ENCODE data around the gene LCN12. TPM values are rescaled to one million over a fixed set of nuclear protein-coding genes. Genes with fewer than 3 reads are reported as not detected.

The LCN12 gene, protein sequence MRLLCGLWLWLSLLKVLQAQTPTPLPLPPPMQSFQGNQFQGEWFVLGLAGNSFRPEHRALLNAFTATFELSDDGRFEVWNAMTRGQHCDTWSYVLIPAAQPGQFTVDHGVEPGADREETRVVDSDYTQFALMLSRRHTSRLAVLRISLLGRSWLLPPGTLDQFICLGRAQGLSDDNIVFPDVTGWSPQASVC
- 0.46 TPM for polyA plus RNA-seq (2012; ENCODE audit: low read depth, missing spikeins)

DNA sequence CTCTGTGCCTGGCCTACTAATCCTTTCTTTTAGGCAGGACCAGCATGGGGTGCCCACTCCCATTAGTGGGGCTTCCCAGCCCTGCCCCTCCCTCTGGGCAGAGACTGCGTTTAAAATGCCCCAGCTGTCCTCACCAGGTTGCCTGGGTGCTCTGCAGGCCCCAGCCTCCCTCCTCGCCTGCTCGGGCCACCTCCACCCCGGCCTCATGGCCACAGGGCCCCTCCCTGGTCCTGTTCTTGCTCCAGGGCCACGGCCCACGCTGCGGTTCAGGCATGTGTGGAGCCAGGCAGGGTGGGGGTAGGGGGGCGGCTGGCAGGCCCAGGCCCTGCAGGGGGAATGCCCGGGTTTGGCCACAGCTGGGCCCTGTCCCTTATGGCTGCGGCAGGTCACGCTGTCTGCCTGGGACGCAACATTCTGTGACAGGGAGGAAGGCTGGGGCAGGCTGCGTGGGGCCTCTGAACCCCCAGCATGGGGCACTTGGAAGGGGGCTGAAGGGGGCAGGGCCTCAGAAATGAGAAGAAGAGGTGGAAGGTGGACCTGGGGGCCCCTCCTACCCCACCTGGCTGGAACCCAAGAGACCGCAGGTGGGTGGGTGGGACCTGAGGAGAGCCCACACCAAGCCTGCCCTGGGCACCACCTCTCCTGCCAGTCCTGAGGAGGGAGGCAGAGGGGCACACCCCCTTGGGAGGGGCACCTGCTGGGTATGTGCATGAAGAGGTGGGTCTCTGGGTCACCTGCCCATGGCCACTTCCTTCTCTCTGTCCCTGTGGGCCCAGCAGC lies at the start of gene LCN12:
LCN12 (plus strand) TSS at position 733 of the 780 bp plus-strand sequence. CDS start 55 bp downstream, outside the sequence.
- no peak for FAIRE-seq
- TF ChIP-seq POLR2A (IDR thresholded peaks at IDR 0.05; ENCODE audit: low read depth, low read length) (no peak), PAX5 (IDR thresholded peaks at IDR 0.05; ENCODE audit: insufficient read depth, low read length, severe bottlenecking) (no peak), POU2F2 (IDR thresholded peaks at IDR 0.05; ENCODE audit: low read depth, low read length) (no peak), TAF1 (IDR thresholded peaks at IDR 0.05; ENCODE audit: low read depth, low read length) (no peak), SPI1 (IDR thresholded peaks at IDR 0.05; ENCODE audit: low read depth, low read length) (no peak), POLR2AphosphoS5 (IDR thresholded peaks at IDR 0.05; ENCODE audit: low read depth, low read length) (no peak)
- DNase-seq (ENCODE audit: insufficient read length, low spot score), result no peak

DNA sequence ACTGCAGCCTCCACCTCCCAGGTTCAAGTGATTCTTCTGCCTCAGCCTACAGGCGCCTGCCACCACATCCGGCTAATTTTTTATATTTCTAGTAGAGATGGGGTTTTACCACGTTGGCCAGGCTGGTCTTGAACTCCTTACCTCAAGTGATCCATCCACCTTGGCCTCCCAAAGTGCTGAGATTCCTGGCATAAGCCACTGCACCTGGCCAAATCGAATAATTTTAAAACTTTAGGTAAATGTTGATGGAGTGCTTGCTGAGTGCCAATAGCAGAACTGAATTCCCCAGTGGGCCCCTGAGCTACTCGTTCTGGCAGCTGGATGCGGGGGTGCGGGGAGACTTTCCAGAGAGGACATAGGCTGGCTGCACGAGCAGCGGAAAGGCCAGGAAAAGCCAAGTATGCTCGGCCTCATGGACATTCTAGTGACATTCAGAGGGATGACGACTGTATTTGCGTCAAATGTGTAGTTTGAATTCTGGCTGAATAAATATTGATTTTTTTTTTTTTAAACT lies 49.0 kb upstream of the LCN12 start:
- FAIRE-seq (no peak), DNase-seq (ENCODE audit: insufficient read length, low spot score) (no peak)
- TF ChIP-seq POLR2A (IDR thresholded peaks at IDR 0.05; ENCODE audit: low read depth, low read length) (no peak), SPI1 (IDR thresholded peaks at IDR 0.05; ENCODE audit: low read depth, low read length) (no peak)

DNA sequence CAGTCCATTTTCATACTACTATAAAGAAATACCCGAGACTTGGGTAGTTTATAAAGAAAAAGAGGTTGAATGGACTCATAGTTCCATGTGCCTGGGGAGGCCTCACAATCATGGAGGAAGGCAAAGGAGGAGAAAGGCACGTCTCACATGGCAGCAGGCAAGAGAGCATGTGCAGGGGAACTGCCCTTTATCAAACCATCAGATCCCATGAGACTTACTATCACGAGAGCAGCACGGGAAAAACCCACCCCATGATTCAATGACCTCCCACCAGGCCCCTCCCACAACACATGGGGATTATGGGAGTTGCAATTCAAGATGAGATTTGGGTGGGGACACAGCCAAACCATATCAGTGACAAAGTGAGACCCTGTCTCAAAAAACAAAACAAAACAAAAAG lies 45.8 kb upstream of the LCN12 start:
- TF ChIP-seq POU2F2 (IDR thresholded peaks at IDR 0.05; ENCODE audit: low read depth, low read length) (no peak), PAX5 (IDR thresholded peaks at IDR 0.05; ENCODE audit: insufficient read depth, low read length, severe bottlenecking) (no peak), POLR2AphosphoS5 (IDR thresholded peaks at IDR 0.05; ENCODE audit: low read depth, low read length) (no peak), POLR2A (IDR thresholded peaks at IDR 0.05; ENCODE audit: low read depth, low read length) (no peak), TAF1 (IDR thresholded peaks at IDR 0.05; ENCODE audit: low read depth, low read length) (no peak), SPI1 (IDR thresholded peaks at IDR 0.05; ENCODE audit: low read depth, low read length) (no peak)
- FAIRE-seq (no peak), DNase-seq (ENCODE audit: insufficient read length, low spot score) (no peak)

DNA sequence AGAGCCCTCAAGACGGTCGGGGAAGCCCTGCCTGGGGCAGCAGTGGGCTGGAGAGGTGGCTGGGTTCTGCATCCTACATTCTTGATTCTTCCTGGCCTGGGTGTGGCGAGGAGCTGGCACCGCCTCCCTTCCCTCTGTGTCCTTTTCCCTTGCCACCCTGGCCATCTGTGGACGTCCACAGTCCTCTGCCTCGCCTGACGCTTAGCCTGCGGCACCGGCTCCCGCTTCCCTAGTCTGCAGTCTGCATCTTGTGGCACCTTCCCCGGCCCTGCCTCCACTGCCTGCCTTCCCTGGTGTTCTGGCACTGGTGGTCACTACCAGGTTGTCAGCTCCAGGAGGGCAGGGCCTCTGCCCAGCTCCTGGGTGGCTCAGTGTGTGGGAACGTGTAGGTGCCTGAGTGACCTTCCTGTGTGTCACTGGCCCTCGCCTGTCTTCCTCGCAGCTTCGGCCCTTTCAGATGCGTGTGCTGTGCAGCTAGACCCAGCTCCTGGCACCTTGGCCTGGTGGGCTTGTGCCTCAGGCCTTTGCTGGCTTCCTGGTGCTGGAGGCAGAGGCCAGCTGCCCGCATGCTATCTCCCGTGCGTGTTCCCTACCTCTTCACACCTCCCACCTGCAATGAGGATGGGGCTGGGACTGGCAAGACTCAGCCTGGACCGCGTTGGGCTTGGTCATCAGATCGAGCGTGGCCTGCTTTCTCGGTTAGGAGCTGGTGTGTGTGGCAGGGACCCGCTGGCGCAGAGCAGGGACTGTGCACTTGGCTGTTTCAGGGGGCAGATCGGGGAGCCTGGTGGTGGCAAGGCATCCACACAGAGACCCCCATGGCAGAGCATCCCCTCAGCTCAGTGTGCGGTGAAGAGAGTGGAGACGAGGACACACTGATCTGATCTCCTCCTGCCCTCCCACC lies 44.8 kb upstream of the LCN12 start:
- DNase-seq (ENCODE audit: insufficient read length, low spot score), result no peak
- FAIRE-seq, result no peak
- no peak for TF ChIP-seq TAF1 (IDR thresholded peaks at IDR 0.05; ENCODE audit: low read depth, low read length)
- no peak for TF ChIP-seq SPI1 (IDR thresholded peaks at IDR 0.05; ENCODE audit: low read depth, low read length)
- no peak for TF ChIP-seq POU2F2 (IDR thresholded peaks at IDR 0.05; ENCODE audit: low read depth, low read length)
- no peak for TF ChIP-seq POLR2A (IDR thresholded peaks at IDR 0.05; ENCODE audit: low read depth, low read length)
- TF ChIP-seq PAX5 (IDR thresholded peaks at IDR 0.05; ENCODE audit: insufficient read depth, low read length, severe bottlenecking), result no peak
- TF ChIP-seq POLR2AphosphoS5 (IDR thresholded peaks at IDR 0.05; ENCODE audit: low read depth, low read length), result no peak

DNA sequence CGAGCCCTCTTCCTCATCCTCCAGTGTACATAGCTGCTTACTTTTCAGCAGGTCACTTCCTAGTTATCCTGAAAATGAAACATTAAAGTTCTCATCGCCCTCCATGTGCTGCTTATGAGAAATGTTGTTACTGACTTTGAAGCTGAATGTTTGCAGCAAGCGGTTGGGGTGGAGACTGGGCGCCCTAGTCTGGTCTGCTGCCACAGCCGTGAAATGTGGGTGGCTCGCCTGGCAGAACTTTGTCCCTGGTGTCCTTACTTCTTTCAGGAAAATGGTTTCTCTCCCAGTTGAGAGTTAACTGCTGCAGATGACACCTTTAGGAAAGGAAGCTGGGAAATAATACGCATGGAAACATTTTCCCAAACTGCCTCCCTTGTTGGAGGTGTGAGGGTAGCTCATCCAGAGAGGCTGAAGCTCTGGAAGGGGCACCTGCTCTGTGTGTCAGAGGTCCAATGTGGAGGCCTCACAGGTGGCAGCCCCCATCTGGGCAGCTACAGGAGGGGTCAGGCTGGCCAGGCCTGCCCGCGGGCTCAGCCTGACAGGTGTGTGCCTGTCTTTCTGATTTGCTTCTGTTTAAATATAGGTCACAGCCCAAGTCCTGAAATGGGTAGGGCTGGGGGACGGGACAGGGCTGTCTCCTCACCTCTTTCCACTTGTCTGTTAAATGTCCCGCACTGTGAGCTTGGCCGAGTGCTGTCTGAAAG lies 41.7 kb upstream of the LCN12 start:
- FAIRE-seq, result no peak
- TF ChIP-seq POLR2AphosphoS5 (IDR thresholded peaks at IDR 0.05; ENCODE audit: low read depth, low read length), result no peak
- no peak for TF ChIP-seq POU2F2 (IDR thresholded peaks at IDR 0.05; ENCODE audit: low read depth, low read length)
- TF ChIP-seq TAF1 (IDR thresholded peaks at IDR 0.05; ENCODE audit: low read depth, low read length), result no peak
- no peak for TF ChIP-seq POLR2A (IDR thresholded peaks at IDR 0.05; ENCODE audit: low read depth, low read length)
- TF ChIP-seq SPI1 (IDR thresholded peaks at IDR 0.05; ENCODE audit: low read depth, low read length), result no peak
- no peak for TF ChIP-seq PAX5 (IDR thresholded peaks at IDR 0.05; ENCODE audit: insufficient read depth, low read length, severe bottlenecking)
- no peak for DNase-seq (ENCODE audit: insufficient read length, low spot score)

DNA sequence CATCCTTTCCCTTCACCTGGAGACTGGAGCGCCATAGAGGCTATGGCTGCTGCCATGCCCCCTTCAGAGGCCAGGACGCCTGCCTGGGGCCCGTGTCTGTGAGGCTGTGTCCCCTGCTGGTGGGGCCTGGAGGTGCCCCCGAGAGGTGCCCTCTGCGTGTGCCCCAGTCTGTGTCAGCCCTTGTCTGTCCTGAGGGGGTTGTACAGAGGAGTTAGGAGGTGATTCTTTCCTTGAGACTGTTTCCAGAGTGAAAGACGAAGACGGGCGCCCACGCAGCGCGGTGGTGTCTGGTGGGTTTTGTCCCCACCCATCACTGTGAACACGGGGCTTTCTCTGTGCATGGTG lies 41.2 kb upstream of the LCN12 start:
- TF ChIP-seq POU2F2 (IDR thresholded peaks at IDR 0.05; ENCODE audit: low read depth, low read length) (no peak), TAF1 (IDR thresholded peaks at IDR 0.05; ENCODE audit: low read depth, low read length) (no peak), POLR2A (IDR thresholded peaks at IDR 0.05; ENCODE audit: low read depth, low read length) (no peak), SPI1 (IDR thresholded peaks at IDR 0.05; ENCODE audit: low read depth, low read length) (no peak), PAX5 (IDR thresholded peaks at IDR 0.05; ENCODE audit: insufficient read depth, low read length, severe bottlenecking) (no peak), POLR2AphosphoS5 (IDR thresholded peaks at IDR 0.05; ENCODE audit: low read depth, low read length) (no peak)
- FAIRE-seq, result no peak
- no peak for DNase-seq (ENCODE audit: insufficient read length, low spot score)

DNA sequence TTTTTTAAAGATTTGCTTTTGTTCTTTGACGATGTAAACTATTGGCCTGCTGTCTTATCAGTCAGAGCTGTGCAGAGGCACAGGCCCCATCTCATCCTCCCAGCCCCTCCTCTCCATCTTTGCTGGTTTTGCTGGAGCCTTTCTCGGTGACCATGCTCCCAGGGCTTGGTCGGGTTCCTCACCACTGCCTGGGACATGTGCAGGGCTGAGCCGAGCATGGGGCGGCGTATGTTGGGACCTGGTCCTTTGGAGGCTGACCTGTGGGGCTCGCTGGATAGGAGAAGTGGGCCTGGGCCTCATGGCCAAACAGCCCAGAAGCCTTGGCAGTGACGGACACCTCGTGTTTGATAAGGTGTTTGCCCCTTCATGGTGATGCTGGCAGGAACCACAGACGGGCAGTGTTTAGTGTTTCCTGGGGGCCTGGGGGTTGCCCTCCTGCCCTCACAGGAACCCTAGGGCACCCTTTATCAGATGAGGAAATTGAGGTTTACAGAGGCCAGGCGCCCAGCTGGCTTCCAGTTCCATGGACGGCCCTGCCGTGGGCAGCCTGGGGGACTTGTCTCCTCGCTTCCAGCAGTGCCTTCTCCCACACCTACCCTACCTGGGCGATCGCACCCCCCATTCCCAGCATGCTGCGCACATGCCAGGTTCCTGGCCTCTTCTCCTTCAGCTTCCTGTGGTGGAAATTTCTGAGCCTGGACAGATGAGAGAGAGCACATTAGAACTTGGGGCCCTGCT lies 38.2 kb upstream of the LCN12 start:
- TF ChIP-seq POU2F2 (IDR thresholded peaks at IDR 0.05; ENCODE audit: low read depth, low read length), result no peak
- TF ChIP-seq TAF1 (IDR thresholded peaks at IDR 0.05; ENCODE audit: low read depth, low read length), result no peak
- TF ChIP-seq POLR2AphosphoS5 (IDR thresholded peaks at IDR 0.05; ENCODE audit: low read depth, low read length), result no peak
- TF ChIP-seq SPI1 (IDR thresholded peaks at IDR 0.05; ENCODE audit: low read depth, low read length), result no peak
- TF ChIP-seq PAX5 (IDR thresholded peaks at IDR 0.05; ENCODE audit: insufficient read depth, low read length, severe bottlenecking), result no peak
- no peak for TF ChIP-seq POLR2A (IDR thresholded peaks at IDR 0.05; ENCODE audit: low read depth, low read length)
- FAIRE-seq (no peak), DNase-seq (ENCODE audit: insufficient read length, low spot score) (no peak)

Data from GM12891 (cell line).